ENCODE data around the gene PSMD6.
A peak's percentile ranks its signal among the peaks of the same experiment; 100 is the strongest.

PSMD6 gene

GRCh38 chr3:64008017-64008416 lies 15.3 kb downstream of the PSMD6 start:
- Mint-ChIP-seq H3K4me1 (no peaks in the 10 kb centered on the region), H3K27me3 (no peaks in the 10 kb centered on the region), H3K36me3 (peaks cover 26% of the 10 kb centered on the region), H3K9me3 (no peaks in the 10 kb centered on the region), H3K27ac (no peak overlapping the region), H3K4me3 (no peak overlapping the region)
- no peak for ATAC-seq

GRCh38 chr3:64003589-64003988 lies 19.7 kb downstream of the PSMD6 start:
- peaks cover 17% of the 10 kb centered on the region for H3K36me3 Mint-ChIP-seq
- no peaks in the 10 kb centered on the region for H3K4me1 Mint-ChIP-seq
- H3K27ac Mint-ChIP-seq = no peak overlapping the region
- no peak for ATAC-seq
- H3K9me3 Mint-ChIP-seq = no peaks in the 10 kb centered on the region
- H3K27me3 Mint-ChIP-seq = no peaks in the 10 kb centered on the region
- H3K4me3 Mint-ChIP-seq = no peak overlapping the region

GRCh38 chr3:64002233-64002632 lies 21.1 kb downstream of the PSMD6 start:
- no peaks in the 10 kb centered on the region for H3K4me1 Mint-ChIP-seq
- peaks cover 20% of the 10 kb centered on the region for H3K36me3 Mint-ChIP-seq
- no peak for ATAC-seq
- H3K9me3 Mint-ChIP-seq = no peaks in the 10 kb centered on the region
- H3K4me3 Mint-ChIP-seq = no peak overlapping the region
- H3K27ac Mint-ChIP-seq = no peak overlapping the region
- H3K27me3 Mint-ChIP-seq = no peaks in the 10 kb centered on the region

- Mint-ChIP-seq H3K27ac (no peak overlapping the region), H3K27me3 (no peaks in the 10 kb centered on the region), H3K36me3 (peaks cover 37% of the 10 kb centered on the region), H3K9me3 (no peaks in the 10 kb centered on the region), H3K4me3 (no peak overlapping the region), H3K4me1 (no peaks in the 10 kb centered on the region)
- no peak for ATAC-seq
Measured at GRCh38 chr3:64000453-64001055, 22.7 kb downstream of the PSMD6 start.

- H3K4me3 Mint-ChIP-seq = no peak overlapping the region
- peaks cover 47% of the 10 kb centered on the region for H3K36me3 Mint-ChIP-seq
- ATAC-seq = no peak
- no peaks in the 10 kb centered on the region for H3K4me1 Mint-ChIP-seq
- H3K9me3 Mint-ChIP-seq = no peaks in the 10 kb centered on the region
- no peak overlapping the region for H3K27ac Mint-ChIP-seq
- no peaks in the 10 kb centered on the region for H3K27me3 Mint-ChIP-seq
Measured at GRCh38 chr3:63998852-63999754, 24.2 kb downstream of the PSMD6 start.

GRCh38 chr3:63995086-63995485 lies 28.2 kb downstream of the PSMD6 start:
- H3K27ac Mint-ChIP-seq = no peak overlapping the region
- peaks cover 54% of the 10 kb centered on the region for H3K36me3 Mint-ChIP-seq
- no peak overlapping the region for H3K4me3 Mint-ChIP-seq
- no peak for ATAC-seq
- no peaks in the 10 kb centered on the region for H3K9me3 Mint-ChIP-seq
- no peaks in the 10 kb centered on the region for H3K4me1 Mint-ChIP-seq
- H3K27me3 Mint-ChIP-seq = no peaks in the 10 kb centered on the region

- Mint-ChIP-seq H3K4me1 (no peaks in the 10 kb centered on the region), H3K9me3 (no peaks in the 10 kb centered on the region), H3K27me3 (no peaks in the 10 kb centered on the region), H3K36me3 (peaks cover 54% of the 10 kb centered on the region), H3K4me3 (no peak overlapping the region), H3K27ac (no peak overlapping the region)
- ATAC-seq = peak; percentile 65
Measured at GRCh38 chr3:63993653-63994079, 29.6 kb downstream of the PSMD6 start.

GRCh38 chr3:63992516-63993209 lies 30.6 kb downstream of the PSMD6 start:
- Mint-ChIP-seq H3K36me3 (peaks cover 62% of the 10 kb centered on the region), H3K9me3 (no peaks in the 10 kb centered on the region), H3K4me1 (no peaks in the 10 kb centered on the region), H3K27me3 (no peaks in the 10 kb centered on the region), H3K4me3 (no peak overlapping the region), H3K27ac (no peak overlapping the region)
- ATAC-seq = peak; percentile 60

GRCh38 chr3:63991666-63992065 lies 31.6 kb downstream of the PSMD6 start:
- H3K4me3 Mint-ChIP-seq = no peak overlapping the region
- no peak for ATAC-seq
- peaks cover 61% of the 10 kb centered on the region for H3K36me3 Mint-ChIP-seq
- no peaks in the 10 kb centered on the region for H3K4me1 Mint-ChIP-seq
- H3K27ac Mint-ChIP-seq = peak overlapping the region; percentile 17
- H3K9me3 Mint-ChIP-seq = no peaks in the 10 kb centered on the region
- H3K27me3 Mint-ChIP-seq = no peaks in the 10 kb centered on the region

GRCh38 chr3:63990733-63991132 lies 32.6 kb downstream of the PSMD6 start:
- Mint-ChIP-seq H3K4me1 (no peaks in the 10 kb centered on the region), H3K4me3 (no peak overlapping the region), H3K36me3 (peaks cover 56% of the 10 kb centered on the region), H3K9me3 (no peaks in the 10 kb centered on the region), H3K27me3 (no peaks in the 10 kb centered on the region), H3K27ac (peak overlapping the region; percentile 17)
- no peak for ATAC-seq

GRCh38 chr3:63990204-63990603 lies 33.1 kb downstream of the PSMD6 start:
- Mint-ChIP-seq H3K4me1 (no peaks in the 10 kb centered on the region), H3K27ac (no peak overlapping the region)

GRCh38 chr3:63988943-63989342 lies 34.4 kb downstream of the PSMD6 start:
- H3K4me3 Mint-ChIP-seq = no peak overlapping the region
- no peaks in the 10 kb centered on the region for H3K27me3 Mint-ChIP-seq
- no peak overlapping the region for H3K27ac Mint-ChIP-seq
- peaks cover 61% of the 10 kb centered on the region for H3K36me3 Mint-ChIP-seq
- H3K9me3 Mint-ChIP-seq = no peaks in the 10 kb centered on the region
- no peaks in the 10 kb centered on the region for H3K4me1 Mint-ChIP-seq
- no peak for ATAC-seq

More at GRCh38 chr3:63990204-63990603, 33.1 kb downstream of the PSMD6 start:
- Mint-ChIP-seq H3K27me3 (no peaks in the 10 kb centered on the region), H3K36me3 (peaks cover 56% of the 10 kb centered on the region), H3K4me3 (no peak overlapping the region), H3K9me3 (no peaks in the 10 kb centered on the region)
- ATAC-seq = no peak

GRCh38 chr3:63986831-63987230 lies 36.5 kb downstream of the PSMD6 start:
- Mint-ChIP-seq H3K27ac (no peak overlapping the region), H3K4me3 (no peak overlapping the region), H3K4me1 (peaks cover 6% of the 10 kb centered on the region), H3K9me3 (no peaks in the 10 kb centered on the region), H3K36me3 (peaks cover 74% of the 10 kb centered on the region), H3K27me3 (no peaks in the 10 kb centered on the region)
- no peak for ATAC-seq

- ATAC-seq = no peak
- Mint-ChIP-seq H3K9me3 (no peaks in the 10 kb centered on the region), H3K27me3 (no peaks in the 10 kb centered on the region), H3K4me1 (peaks cover 6% of the 10 kb centered on the region), H3K27ac (peak overlapping the region; percentile 31), H3K36me3 (peaks cover 71% of the 10 kb centered on the region), H3K4me3 (no peak overlapping the region)
Measured at GRCh38 chr3:63986146-63986545, 37.1 kb downstream of the PSMD6 start.

GRCh38 chr3:63984391-63984790 lies 38.9 kb downstream of the PSMD6 start:
- H3K36me3 Mint-ChIP-seq = peaks cover 78% of the 10 kb centered on the region
- H3K4me3 Mint-ChIP-seq = no peak overlapping the region
- H3K4me1 Mint-ChIP-seq = peaks cover 6% of the 10 kb centered on the region
- no peaks in the 10 kb centered on the region for H3K9me3 Mint-ChIP-seq
- H3K27me3 Mint-ChIP-seq = no peaks in the 10 kb centered on the region
- no peak for ATAC-seq
- no peak overlapping the region for H3K27ac Mint-ChIP-seq
